Astrocyte of the cerebellum (primary cell): ENCODE data around the gene PCP4.
A peak's percentile ranks its signal among the peaks of the same experiment; 100 is the strongest.

Experiments used
- DNase-seq: peaks from one replicate; pipeline ENCODE4 v3.0.0-alpha.2; 2011; ENCODE audit warnings: low read depth
- H3K4me3 ChIP-seq: 2 replicates; pipeline ENCODE4 v1.5.1; 2011; ENCODE audit warnings: mild to moderate bottlenecking, low read depth, low read length, moderate library complexity
- CTCF ChIP-seq: IDR thresholded peaks from 2 replicates; pipeline ENCODE4 v1.5.1; 2012; ENCODE audit warnings: low read length, low read depth, moderate library complexity, mild to moderate bottlenecking; ENCODE audit errors: missing control alignments
- in situ Hi-C: cut with HindIII; loops from 2 replicates; pipeline ENCODE4 v1.10.0; 2017; ENCODE audit warnings: low sequenced_read_pairs

The PCP4 gene

GRCh38 chr21:39855595-39855994 is 11.6 kb upstream of the PCP4 start:
- DNase-seq: no peak
- in situ Hi-C loops: no loop called here
- no peak for TF ChIP-seq CTCF
- H3K4me3 ChIP-seq: no peak overlapping the region

- TF ChIP-seq CTCF: no peak
- no peak overlapping the region for H3K4me3 ChIP-seq
- in situ Hi-C loops: no loop called here
Measured at GRCh38 chr21:39860600-39860999, 6.6 kb upstream of the PCP4 start.

GRCh38 chr21:39863111-39863510 is 4.1 kb upstream of the PCP4 start:
- TF ChIP-seq CTCF: no peak
- DNase-seq: peak; percentile 55
- no peak overlapping the region for H3K4me3 ChIP-seq
- in situ Hi-C loops: no loop called here

More at GRCh38 chr21:39860600-39860999, 6.6 kb upstream of the PCP4 start:
- DNase-seq: no peak

GRCh38 chr21:39866093-39866492 is 1.1 kb upstream of the PCP4 start:
- no peak for TF ChIP-seq CTCF
- in situ Hi-C loops: no loop called here
- no peak for DNase-seq
- no peak overlapping the region for H3K4me3 ChIP-seq

- no peak overlapping the region for H3K4me3 ChIP-seq
- DNase-seq: no peak
- no peak for TF ChIP-seq CTCF
- in situ Hi-C loops: no loop called here
Measured at GRCh38 chr21:39869141-39869818, 2.0 kb downstream of the PCP4 start.

GRCh38 chr21:39873687-39874086 is 6.4 kb downstream of the PCP4 start:
- no peak overlapping the region for H3K4me3 ChIP-seq
- TF ChIP-seq CTCF: no peak
- in situ Hi-C loops: no loop called here
- DNase-seq: no peak
